Upper lobe of left lung (tissue), 4 donors: ENCODE data around the gene KMT2B.

Experiments used
- EP300 ChIP-seq, 4 donors: sonication (generic); formaldehyde crosslinking; IDR thresholded peaks; one replicate each; pipeline ENCODE4 v1.5.1; 2017; ENCODE audit warnings: antibody characterized with exemption in 4 of 4, control low read depth in 2 of 4
- POLR2A ChIP-seq, 4 donors: fragments of 450-650 bp; IDR thresholded peaks; one replicate each; pipeline ENCODE4 v1.5.1; 2016 to 2017; ENCODE audit warnings: antibody characterized with exemption in 4 of 4, mild to moderate bottlenecking in 2 of 4
- POLR2AphosphoS5 ChIP-seq, 2 donors: sonication (generic); formaldehyde crosslinking; IDR thresholded peaks; one replicate each; pipeline ENCODE4 v1.5.1; 2017; ENCODE audit warnings: antibody characterized with exemption in 2 of 2
- TF ChIP-seq, protein P1 (sequence below), 6 experiments: fragments of 450-650 bp in 4 of 6; fragments of 200-600 bp in 2 of 6; sonication (generic) in 2 of 6; IDR thresholded peaks; one replicate each; pipeline ENCODE4 v1.5.1; 2016 to 2019; ENCODE audit warnings: antibody characterized with exemption in 6 of 6

DNA sequence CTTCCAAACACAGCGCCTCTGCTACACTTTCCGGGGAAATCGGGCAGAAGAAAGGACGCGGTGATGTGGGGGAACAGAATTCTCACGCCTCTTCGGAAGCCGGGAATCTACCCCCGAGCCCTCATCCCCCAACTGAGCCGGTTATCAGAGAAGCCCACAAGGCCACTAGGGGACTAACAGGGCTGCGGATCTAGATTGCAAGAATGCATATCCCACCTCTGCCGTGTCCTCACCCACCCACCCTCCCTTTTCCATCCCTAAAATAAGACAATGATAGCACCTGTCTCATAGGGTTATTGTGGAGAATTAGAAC, 23.4 kb downstream of the KMT2B start:
- TF ChIP-seq, protein P1, sequence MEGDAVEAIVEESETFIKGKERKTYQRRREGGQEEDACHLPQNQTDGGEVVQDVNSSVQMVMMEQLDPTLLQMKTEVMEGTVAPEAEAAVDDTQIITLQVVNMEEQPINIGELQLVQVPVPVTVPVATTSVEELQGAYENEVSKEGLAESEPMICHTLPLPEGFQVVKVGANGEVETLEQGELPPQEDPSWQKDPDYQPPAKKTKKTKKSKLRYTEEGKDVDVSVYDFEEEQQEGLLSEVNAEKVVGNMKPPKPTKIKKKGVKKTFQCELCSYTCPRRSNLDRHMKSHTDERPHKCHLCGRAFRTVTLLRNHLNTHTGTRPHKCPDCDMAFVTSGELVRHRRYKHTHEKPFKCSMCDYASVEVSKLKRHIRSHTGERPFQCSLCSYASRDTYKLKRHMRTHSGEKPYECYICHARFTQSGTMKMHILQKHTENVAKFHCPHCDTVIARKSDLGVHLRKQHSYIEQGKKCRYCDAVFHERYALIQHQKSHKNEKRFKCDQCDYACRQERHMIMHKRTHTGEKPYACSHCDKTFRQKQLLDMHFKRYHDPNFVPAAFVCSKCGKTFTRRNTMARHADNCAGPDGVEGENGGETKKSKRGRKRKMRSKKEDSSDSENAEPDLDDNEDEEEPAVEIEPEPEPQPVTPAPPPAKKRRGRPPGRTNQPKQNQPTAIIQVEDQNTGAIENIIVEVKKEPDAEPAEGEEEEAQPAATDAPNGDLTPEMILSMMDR (IDR thresholded peaks at IDR 0.05) = peak in 1 of 6 experiments; percentile 3
- TF ChIP-seq POLR2AphosphoS5 (IDR thresholded peaks at IDR 0.05) = no peak
- TF ChIP-seq POLR2A (IDR thresholded peaks at IDR 0.05) = no peak
- no peak for TF ChIP-seq EP300 (IDR thresholded peaks at IDR 0.05)
